NOMO-1 (cell line): ENCODE measurements around the gene CPTP.

ENCODE experiments used
- DNase-seq, 2 experiments: peaks; one replicate each; lab custom pipeline; 2025; ENCODE audit not compliant: unreplicated experiment in 2 of 2; lab: John Stamatoyannopoulos, UW

Gene CPTP

DNA sequence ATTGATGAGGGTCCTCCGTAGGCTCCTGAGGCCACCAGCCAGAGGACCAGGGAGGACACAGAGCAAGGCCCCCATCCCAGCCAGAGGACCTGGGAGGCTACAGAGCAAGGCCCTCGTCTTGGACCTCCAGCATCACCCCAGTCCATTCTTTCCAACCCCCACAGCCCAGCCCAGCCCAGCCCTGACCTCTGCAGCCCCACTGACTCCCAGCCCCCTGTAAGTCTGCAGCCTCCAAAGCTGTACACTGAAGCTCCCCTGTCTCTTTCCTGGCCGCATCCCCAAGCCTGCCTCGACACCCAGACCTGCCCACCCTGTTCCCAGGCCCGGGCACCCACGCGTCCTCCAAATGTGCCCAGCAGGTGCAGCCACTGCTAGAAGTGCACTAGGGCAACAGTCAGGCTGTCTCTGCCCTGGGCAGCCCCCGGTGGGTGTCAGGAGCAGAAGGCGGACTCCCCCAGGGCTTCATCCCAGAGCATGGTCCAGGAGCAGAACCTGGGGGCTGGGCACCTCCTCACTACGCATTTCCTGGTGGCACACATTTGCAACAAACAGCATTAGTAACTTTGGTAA, 22.5 kb downstream of the CPTP start:
- DNase-seq = no peak

DNA sequence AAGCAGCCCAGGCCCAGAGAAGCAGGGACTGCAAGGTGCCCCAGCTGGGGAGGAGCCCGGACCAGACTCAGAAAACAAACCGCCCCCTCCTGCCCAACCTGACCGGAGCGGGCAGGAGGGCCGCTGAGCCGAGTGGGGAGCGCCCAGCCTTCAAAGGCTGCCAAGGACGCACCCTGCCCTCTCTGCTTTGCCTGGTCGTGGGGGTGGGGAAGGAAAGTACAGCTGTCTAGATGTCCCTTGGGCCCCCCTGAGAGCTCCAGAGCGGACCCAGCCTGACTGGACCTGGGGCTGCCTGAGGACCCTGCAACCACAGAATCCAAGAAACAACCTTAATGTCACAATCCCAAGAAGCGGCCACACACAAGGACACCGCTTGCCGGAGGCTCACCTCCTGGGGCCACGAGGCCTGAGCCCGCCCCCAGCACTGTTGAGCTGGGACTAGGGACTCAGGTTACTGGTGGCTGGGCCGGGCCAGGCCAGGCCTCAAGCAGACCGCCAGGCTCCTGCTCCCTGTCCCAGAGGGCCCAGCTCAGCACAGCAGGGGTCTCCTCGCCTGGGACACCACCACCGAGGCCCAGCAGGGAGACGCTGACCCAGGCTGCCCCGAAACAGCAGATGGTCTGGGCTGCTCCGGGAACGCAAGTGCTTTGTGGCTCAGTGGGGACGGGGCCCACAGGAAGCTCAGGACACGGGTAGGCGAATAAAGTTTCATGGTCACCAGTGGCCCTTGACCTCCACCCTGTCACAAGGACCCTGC, 23.2 kb downstream of the CPTP start:
- no peak for DNase-seq

DNA sequence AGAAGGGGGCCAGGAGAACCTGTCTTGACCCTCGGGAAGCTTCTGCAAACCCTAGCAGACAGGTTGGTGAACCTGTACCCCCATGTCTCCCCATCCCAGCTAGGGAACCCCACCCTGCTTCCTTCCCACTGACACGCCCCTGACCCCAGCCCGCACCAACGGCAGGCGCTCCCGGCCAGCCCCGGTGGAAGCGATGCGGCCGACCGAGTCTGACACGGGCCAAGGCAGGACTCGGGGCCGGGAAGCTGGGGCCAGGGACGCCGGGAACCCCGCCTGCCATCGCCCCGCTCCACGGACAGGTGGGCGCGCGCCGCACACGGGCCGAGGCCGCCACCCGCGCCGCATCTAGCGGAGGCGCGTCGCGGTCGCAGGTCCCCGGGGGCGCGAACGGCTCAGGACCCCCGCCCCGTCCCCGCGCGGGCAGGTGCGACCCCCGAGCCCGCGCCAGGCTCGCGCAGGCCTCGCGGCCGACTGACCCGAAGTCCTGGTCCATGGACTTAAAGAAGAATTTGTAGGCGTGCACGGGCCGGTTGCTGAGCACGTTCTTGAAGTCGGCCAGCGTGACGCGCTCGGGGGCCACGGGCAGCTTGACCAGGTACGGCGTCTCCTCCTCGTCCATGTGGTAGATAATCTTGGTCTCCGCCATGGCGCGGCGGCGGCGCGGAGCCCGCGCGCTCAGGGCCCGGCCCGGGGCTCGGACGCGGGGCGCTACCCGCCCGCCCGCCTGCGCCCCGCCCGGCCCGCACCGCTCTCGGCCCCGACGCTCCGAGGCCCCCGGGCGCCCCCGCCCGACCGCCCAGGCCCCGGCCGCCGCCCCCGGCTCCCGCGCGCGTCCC, 24.0 kb downstream of the CPTP start:
- no peak for DNase-seq

DNA sequence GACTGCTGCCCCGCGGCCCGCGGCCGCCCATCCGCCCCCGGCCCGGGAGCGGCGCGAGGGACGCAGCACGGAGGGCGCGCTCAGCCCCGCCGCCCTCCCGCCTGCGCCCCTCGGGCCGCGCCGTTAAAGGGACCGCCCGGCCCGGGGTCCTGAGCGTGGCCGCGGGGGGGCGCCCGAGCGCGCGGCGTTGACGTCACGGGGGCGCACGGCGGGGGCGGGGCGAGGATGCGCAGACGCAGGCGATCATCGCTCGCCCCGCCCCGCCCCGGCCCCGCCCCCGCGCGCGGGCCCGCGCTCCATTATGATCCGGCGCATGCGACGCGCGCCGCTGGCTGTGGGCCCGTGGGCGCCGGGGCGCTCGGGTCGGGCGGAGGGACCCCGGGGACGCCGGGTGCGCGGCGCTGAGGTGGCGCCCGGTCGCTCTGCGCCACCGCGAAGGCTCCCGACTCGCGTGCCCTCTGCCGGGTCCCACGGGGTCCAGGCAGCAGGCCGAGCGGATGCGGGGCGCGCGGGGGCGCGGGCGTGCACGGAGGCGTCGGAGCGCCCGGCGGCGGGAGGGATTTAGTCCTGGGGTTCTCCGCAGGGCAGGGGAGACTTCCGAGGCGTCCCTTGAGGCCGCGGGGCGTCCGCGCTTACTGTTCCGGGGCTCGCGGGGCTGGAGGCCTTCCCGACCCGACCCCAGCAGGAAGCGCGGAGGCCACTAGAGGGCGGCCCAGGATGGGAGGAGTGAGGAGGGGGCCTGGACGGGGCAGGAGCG, 24.8 kb downstream of the CPTP start, which contains the start of gene DVL1:
DVL1 (minus strand) TSS at position 163 of the 757 bp plus-strand sequence. CDS start 353 bp downstream, outside the sequence.
- DNase-seq = peak; percentile 18 to 68

DNA sequence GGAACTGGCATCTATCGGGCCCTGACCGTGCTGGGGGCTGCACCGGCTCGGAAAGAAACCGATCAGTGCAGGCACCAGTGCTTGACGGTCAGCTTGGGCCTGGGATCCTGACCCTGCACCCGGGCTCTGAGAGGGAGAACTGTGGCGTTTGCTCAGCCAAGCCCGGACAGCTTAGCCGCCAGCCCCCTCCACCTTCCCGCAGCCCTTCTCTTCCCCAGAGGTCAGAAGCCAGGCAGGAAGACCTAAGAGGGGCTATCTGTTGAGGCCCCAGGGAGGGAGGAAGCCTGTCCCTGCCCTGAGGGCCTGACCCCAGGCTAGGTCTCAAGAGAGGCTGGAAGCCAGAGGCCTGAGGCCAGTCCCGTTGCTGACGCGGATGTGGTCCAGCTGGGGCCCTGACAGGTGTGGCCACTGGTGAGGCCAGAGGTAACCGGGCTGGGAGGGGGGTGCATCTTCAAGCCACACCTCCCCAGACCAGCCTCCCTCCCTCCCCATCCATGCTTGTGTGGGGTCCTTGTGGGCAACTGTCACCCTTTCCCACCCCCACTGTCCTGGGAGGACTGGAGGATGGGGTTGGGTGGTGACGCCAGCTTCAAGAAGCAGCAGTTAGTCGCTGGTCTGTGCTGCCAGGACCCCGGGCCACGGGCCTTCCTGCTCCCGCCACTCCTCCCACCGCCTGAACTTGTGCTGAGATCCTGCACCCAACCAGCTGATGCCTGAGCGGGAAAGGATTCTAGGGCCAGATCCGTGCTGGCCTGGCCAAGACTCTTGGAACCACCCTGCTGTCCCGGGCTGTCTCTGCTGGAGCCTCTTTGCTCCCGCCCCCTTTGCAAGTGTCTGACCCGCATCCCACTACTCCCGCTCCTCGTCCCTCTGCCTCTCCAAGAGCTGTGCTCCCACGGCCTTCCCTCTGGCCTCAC, 27.2 kb downstream of the CPTP start:
- DNase-seq = no peak

DNA sequence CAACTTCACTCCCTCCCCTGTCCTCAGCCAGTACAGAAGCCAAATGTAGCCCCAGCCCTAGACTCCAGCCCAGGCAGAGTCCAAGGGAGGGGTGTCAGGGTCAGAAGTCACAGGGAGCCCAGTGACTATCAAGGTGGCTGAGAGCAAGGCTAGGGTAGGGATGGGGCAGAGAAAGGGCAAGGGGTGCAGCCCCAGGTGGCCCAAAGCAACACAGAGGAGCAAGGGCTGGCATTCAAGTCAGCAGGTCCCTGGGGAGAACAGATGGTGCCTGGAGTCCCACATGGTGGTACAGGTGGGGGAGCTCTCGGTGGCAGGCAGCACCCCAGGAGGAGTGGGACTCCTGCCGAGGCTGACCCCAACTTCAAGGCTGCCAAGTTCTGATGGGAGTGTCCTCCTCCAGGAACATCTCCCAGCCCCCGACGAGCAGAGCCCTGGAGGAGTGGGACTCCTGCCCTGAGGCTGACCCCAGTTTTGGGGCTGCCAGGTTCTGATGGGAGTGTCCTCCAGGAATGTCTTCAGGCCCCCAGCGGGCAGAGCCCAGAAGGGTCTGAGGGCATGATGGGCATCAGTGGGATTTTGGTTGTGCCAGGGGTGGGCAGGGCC, 28.3 kb downstream of the CPTP start:
- no peak for DNase-seq

DNA sequence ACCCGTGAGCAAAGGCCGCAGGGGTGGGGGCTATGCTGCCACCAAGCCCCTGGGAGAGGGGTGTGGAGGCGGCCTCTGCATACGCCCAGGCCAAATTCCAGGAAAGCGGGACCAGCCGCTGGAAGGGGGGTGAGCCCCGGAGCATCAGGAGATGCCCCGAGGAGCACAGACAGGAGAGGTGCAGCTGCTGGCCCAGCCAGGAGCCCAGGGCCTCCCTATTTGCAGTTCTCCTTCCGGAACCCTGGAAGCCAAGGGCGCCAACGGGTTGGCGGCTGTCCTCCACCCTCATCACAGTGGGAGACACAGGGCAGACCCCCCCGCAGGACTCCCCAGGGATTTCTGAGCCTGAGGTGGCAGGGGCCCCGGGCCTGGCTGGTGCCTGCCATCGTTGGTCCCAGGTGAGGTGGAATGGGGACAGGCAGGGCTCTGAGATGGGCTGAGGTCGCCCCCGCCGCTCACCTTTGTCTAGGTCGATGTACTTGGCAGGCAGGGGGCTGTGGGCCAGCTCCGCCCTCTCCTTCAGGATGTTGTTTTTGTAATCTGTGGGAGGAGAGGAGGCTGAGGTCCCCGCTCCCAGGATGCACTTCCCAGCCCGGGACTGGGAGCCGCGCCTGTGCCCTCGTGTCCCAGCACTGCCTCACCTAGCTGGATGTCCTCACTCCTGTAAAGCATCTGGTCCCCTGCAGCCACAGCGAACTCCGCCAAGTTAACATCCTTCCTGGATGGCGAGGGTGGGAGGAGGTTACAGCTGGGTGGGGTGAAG, 29.0 kb downstream of the CPTP start:
- no peak for DNase-seq

DNA sequence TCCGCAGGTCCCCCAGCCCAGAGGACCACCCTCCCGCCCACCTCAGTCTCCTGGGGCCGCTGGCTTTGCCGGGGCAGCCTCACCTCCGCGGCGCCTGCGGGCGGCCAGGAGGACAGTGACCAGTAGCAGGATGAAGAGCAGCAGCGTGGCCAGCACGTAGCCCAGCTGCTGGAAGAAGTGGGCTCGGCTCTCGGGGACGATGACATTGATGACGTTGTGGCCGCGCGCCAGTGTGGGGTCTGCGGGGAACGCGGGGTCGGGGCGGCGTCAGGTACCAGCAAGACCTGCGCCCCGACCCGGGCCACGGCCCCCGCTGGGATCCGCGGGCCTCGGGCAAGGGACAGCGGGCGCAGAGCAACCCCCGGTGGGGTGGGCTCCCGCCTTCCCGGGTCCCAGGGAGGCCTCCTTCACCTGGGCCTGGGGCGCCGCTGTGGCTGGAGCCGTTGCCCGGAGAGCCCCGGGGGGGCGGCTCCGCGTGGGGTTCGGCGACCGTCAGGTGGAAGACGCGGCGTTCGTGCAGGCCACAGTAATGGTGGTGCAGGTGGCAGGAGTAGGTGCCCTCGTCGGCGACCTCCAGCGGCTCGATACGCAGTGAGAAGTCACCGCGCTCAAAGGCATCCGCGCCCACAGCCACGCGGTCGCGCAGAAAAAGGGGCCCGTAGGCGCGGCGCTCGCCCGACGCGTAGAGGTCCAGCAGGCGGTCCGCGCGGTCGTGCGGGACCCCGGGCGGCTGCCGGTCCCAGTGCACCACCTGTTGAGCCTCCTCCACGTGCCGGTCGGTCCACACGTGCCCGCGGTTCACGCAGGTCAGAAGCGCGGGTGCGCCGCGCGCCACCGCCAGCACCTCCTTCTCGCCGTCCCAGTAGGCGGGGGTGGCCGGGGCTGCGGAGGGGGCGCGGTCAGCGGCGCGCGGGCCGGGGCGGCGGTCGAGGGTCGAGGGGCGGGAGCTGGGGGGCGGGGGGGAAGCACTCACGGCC, 30.0 kb downstream of the CPTP start:
- no peak for DNase-seq

DNA sequence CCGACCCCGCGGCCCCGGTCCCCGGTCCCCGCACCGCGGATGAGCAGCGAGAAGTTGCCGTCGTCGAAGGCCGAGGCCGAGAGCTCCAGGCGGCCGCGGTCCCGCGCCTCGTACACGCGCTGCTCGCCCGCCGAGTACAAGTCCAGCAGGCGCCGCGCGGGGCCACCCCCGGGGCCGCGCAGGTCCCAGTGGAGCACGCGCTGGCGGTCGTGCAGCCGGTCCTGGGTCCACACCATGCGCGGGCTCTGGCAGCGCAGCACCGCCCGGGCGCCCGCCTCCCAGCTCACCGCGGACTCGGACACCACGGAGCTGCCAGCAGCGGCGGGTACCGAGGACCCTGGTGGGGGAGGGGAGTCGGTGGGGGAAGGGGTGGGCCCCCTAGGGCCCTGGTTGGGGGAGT, 30.8 kb downstream of the CPTP start:
- DNase-seq = peak; percentile 34 to 48

DNA sequence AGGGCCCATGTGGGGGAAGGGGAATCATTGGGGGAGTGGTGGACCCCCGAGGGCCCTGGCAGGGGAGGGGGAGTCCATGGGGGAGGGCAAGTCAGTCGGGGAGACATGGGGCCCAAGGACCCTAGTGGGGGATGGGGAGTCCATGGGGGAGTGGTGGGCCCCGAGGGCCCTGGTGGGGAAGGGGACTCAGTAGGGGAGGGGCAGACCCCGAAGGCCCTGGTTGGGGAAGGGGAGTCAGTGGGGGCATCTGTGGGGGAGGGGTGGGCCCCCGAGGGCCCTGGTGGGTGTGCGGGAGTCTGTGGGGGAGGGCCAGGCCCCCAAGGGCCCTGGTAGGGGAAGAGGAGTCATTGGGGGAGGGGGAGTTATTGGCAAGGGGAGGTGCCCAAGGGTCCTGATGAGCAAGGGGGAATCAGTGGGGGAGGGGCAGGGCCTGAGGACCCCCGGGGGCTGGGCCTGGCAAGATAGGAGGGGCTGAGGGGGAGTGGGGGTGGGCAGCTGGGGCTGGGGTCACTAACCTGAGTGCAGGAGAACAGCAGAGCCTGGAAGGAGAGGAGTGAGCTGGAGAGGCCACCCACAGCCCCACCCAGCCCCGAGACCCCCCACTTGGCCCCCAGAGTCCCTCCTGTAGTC, 31.7 kb downstream of the CPTP start:
- no peak for DNase-seq

DNA sequence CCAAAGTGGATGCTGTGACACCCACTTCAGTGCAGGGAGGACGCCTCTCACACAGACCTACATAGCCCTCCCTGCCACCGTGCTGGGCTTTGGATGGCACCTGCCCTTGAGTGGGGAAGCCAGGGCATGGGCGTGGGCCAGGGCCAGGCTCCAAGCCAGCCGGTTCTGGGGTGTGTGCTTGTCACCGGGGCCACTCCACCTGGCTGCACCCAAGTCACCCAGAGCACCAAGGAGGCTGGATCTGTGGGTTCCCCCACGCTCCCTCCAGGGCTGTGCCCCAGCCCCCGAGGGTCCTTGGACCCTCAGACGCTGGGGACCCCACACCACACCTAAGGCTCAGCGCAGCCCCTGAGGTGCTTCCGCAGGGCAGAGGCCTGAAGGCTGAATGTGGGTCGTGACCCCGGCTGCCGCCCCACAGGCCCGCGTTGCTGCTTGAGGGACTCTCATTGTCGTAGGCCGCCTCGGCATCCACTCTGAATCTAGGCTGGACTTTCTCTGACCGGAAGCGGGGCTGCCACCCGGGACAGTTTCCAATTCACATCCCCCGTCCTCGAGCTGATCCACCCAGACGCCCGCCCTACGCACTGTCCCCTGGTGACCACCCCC, 32.3 kb downstream of the CPTP start:
- no peak for DNase-seq

DNA sequence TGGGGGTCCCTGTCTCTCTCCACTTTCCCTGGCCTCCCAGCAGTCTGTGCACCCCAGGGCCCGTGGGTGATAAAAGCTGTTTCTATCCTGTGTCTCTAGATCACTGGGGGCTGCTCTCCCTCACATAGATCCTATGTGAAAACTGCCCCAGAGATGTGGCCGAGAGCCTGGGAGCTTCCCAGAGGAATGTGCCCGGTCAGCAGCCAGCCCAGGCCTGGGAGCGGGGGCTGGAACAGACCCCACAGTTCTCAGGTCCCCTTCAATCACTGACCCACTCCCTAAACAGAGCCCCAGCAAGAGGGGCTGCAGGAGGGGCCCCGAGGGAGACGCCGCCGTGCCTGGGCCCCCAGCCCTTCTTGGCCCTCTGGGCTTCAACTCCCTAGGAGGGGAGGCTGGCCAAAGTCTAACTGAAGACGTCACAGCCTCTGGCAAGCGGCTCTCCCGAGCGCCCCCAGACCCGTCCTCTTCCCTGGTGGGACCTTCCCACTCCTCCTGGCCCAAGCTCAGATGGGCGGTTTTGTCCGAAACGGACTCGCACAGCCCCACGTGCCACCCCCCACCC, 33.4 kb downstream of the CPTP start:
- no peak for DNase-seq

DNA sequence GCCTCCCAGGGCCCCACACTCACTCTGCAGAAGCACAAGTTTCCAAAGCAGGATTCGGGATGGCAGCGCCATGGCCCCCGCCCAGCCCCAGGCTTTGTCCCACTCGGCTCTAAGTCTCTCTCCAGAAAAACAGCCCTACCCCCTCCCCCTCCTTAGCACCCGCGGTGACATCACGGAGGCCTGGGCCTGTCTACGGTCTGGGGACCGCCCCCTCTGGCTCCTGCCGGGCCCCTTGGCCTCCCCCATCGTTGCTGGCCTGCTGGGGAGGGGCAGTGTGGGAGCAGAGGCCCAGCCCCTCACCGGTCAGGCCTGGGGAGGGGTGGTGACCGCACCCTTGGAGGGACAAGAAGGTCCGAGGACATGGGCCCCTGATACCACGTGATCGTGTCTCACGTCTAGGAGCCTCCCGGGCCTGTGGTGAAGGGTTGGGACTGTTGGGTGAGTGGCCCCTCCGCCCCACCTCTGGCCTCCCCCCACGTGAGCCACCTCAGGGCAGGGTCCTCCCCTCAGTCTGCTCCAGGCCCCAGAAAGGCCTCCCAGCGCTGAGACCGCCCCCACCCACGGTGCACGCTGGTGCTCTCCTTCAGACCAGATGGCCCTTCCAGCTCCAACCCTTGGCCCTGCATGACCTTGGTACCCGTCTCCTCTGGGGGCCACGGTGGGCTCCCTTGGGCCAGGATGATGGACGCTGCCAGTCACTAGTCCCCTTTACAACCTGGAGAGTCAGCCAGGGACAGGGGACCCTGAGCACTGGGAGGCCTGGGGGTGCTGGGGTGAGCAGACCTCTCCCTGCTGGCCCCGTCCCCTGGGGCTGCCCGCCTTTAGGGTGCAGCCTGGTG, 34.0 kb downstream of the CPTP start, which contains the start of gene MXRA8:
MXRA8 (minus strand) TSS at position 123 of the 839 bp plus-strand sequence; CDS start at position 72, 51 bp downstream.
- peak in 1 of 2 experiments; percentile 30 for DNase-seq

DNA sequence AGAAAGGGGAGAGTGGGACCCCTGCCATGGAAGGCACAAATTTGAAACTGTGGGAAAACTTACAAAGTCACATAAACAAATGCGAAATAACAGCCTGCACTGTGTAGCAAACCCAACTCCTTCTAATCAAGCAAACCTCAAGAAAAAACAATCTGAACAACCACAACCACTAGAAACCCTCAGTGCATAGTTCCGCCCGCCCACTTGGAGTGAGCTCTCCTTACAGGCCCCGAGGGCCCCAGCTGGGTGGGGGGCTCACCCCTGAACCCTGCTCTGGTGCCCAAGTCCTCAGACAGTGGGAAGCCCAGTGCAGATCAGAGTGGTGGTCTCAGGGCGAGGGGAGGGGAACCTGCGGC, 34.7 kb downstream of the CPTP start:
- DNase-seq = no peak

DNA sequence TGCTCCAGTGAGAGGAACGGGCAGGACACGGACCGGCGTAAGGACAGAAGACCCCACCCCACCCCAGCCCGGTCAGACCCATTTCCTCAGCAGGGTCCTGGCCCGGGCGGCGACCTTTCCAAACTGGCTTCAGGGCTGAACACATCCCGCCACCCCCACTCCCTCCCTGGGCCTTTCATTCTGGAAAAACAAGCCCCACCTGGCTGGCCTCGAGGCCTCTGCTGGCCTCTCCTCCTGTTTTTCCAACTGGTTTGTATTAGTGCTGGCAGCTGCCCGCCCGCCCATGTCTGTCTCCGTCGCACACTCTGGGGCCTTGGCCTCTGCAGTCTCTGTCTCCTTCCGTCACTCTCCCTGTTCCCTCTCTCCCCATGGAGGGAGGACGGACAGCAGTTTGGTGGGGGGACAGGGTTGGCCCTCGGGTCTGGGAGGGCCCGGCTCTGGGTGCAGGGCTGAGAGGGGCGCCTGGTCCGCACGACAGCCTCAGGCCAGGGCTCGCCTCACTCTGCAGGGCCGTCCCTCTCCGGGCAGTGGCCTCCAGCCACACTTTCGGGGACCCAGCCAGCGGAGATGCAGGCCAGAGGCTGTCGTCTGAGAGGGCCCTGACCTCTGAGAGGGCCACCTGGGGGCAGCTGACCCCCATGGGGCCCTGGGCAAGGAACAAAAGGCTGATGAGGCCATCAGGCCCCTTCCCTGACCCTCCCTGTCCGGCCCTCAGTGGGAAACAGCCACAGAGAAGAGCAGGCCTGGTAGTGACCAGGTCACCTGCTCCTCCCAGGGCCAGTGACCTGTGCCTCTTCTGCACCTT, 35.3 kb downstream of the CPTP start:
- DNase-seq = no peak
